Mesothelial cell of epicardium (in vitro differentiated cells): ENCODE measurements around the gene BSND. TPM values are rescaled to one million over a fixed set of nuclear protein-coding genes. Genes with fewer than 3 reads are reported as not detected.

Source experiments
- DNase-seq, 2 experiments: peaks; one replicate each; pipeline ENCODE4 v3.0.0; 2021; ENCODE audit warnings: low spot score in 2 of 2; ENCODE audit not compliant: unreplicated experiment in 2 of 2
- H3K27ac Mint-ChIP-seq: 2 replicates; pipeline ENCODE4 v1.8.0; 2021; ENCODE audit warnings: mixed read lengths
- H3K27me3 Mint-ChIP-seq: 2 replicates; pipeline ENCODE4 v1.8.0; 2021; ENCODE audit warnings: low read depth, mixed read lengths
- H3K36me3 Mint-ChIP-seq: 2 replicates; pipeline ENCODE4 v1.8.0; 2021; ENCODE audit warnings: mixed read lengths
- H3K4me1 Mint-ChIP-seq: 2 replicates; pipeline ENCODE4 v1.8.0; 2021; ENCODE audit warnings: mixed read lengths
- H3K4me3 Mint-ChIP-seq: 2 replicates; pipeline ENCODE4 v1.8.0; 2021; ENCODE audit warnings: mild to moderate bottlenecking, moderate library complexity, mixed read lengths
- H3K9me3 Mint-ChIP-seq: 2 replicates; pipeline ENCODE4 v1.8.0; 2021; ENCODE audit warnings: mixed read lengths
- CTCF ChIP-seq: fragments of 200-600 bp; sonication (generic); IDR thresholded peaks from one replicate; pipeline ENCODE4 v1.5.0; 2021; ENCODE audit warnings: antibody characterized with exemption; ENCODE audit not compliant: unreplicated experiment
- total RNA-seq: library from RNA; stranded (reverse); gene quantifications from 3 replicates; pipeline ENCODE4 v1.2.1, GENCODE V29; 2021

Gene BSND
- total RNA-seq, 1 donor from 2014 or later: 0.09 TPM

- TF ChIP-seq CTCF: no peak
- H3K36me3 Mint-ChIP-seq: no peaks in the 10 kb centered on the region
- peaks cover 7% of the 10 kb centered on the region for H3K4me1 Mint-ChIP-seq
- no peak for DNase-seq
- H3K27ac Mint-ChIP-seq: no peak overlapping the region
- H3K9me3 Mint-ChIP-seq: no peaks in the 10 kb centered on the region
- H3K27me3 Mint-ChIP-seq: peaks cover 30% of the 10 kb centered on the region
- no peak overlapping the region for H3K4me3 Mint-ChIP-seq
Observed at GRCh38 chr1:55045430-55045829, 46.7 kb downstream of the BSND start.

GRCh38 chr1:55046871-55047270, 48.1 kb downstream of the BSND start:
- no peaks in the 10 kb centered on the region for H3K9me3 Mint-ChIP-seq
- DNase-seq: no peak
- H3K27me3 Mint-ChIP-seq: peaks cover 18% of the 10 kb centered on the region
- H3K27ac Mint-ChIP-seq: no peak overlapping the region
- no peak overlapping the region for H3K4me3 Mint-ChIP-seq
- H3K36me3 Mint-ChIP-seq: no peaks in the 10 kb centered on the region
- peaks cover 2% of the 10 kb centered on the region for H3K4me1 Mint-ChIP-seq
- TF ChIP-seq CTCF: no peak

- Mint-ChIP-seq H3K36me3 (no peaks in the 10 kb centered on the region), H3K27ac (no peak overlapping the region), H3K27me3 (peaks cover 10% of the 10 kb centered on the region), H3K9me3 (no peaks in the 10 kb centered on the region), H3K4me1 (peaks cover 2% of the 10 kb centered on the region), H3K4me3 (no peak overlapping the region)
- DNase-seq: no peak
- no peak for TF ChIP-seq CTCF
Observed at GRCh38 chr1:55047611-55048010, 48.9 kb downstream of the BSND start.

GRCh38 chr1:55048453-55049270, 49.9 kb downstream of the BSND start:
- TF ChIP-seq CTCF: no peak
- Mint-ChIP-seq H3K4me1 (peaks cover 2% of the 10 kb centered on the region), H3K27ac (no peak overlapping the region), H3K4me3 (no peak overlapping the region), H3K9me3 (no peaks in the 10 kb centered on the region), H3K36me3 (no peaks in the 10 kb centered on the region), H3K27me3 (peaks cover 6% of the 10 kb centered on the region)
- no peak for DNase-seq

GRCh38 chr1:55049271-55049913, 50.7 kb downstream of the BSND start:
- no peaks in the 10 kb centered on the region for H3K36me3 Mint-ChIP-seq
- TF ChIP-seq CTCF: no peak
- H3K9me3 Mint-ChIP-seq: no peaks in the 10 kb centered on the region
- H3K27me3 Mint-ChIP-seq: peaks cover 3% of the 10 kb centered on the region
- no peak for DNase-seq
- H3K27ac Mint-ChIP-seq: no peak overlapping the region
- peaks cover 2% of the 10 kb centered on the region for H3K4me1 Mint-ChIP-seq
- no peak overlapping the region for H3K4me3 Mint-ChIP-seq
